8988T (cell line): ENCODE results near the gene PAPSS2.

Source experiments
- DNase-seq: peaks from one replicate; pipeline ENCODE4 v3.0.0; 2011

PAPSS2 gene

GRCh38 chr10:87753995-87754866, 94.6 kb downstream of the PAPSS2 start:
- DNase-seq, result no peak

GRCh38 chr10:87757685-87758084, 98.0 kb downstream of the PAPSS2 start:
- no peak for DNase-seq

GRCh38 chr10:87759551-87759950, 99.9 kb downstream of the PAPSS2 start:
- DNase-seq, result no peak

GRCh38 chr10:87760195-87760905, 100.7 kb downstream of the PAPSS2 start:
- DNase-seq, result no peak

GRCh38 chr10:87761153-87761552, 101.5 kb downstream of the PAPSS2 start:
- no peak for DNase-seq

GRCh38 chr10:87761892-87762291, 102.2 kb downstream of the PAPSS2 start:
- no peak for DNase-seq

GRCh38 chr10:87763086-87763861, 103.6 kb downstream of the PAPSS2 start:
- no peak for DNase-seq

GRCh38 chr10:87764072-87764934, 104.6 kb downstream of the PAPSS2 start:
- DNase-seq, result no peak

- no peak for DNase-seq
These were observed 106.1 kb downstream of the PAPSS2 start for GRCh38 chr10:87765666-87766376.

- DNase-seq, result no peak
These were observed 107.6 kb downstream of the PAPSS2 start for GRCh38 chr10:87767253-87767652.

GRCh38 chr10:87771871-87772500, 112.3 kb downstream of the PAPSS2 start:
- DNase-seq, result no peak

GRCh38 chr10:87775766-87776165, 116.1 kb downstream of the PAPSS2 start:
- DNase-seq, result no peak

GRCh38 chr10:87776328-87776727, 116.7 kb downstream of the PAPSS2 start:
- no peak for DNase-seq

- DNase-seq, result no peak
These were observed 121.9 kb downstream of the PAPSS2 start for GRCh38 chr10:87781545-87781944.

- no peak for DNase-seq
These were observed 123.0 kb downstream of the PAPSS2 start for GRCh38 chr10:87782721-87783120.

GRCh38 chr10:87786421-87786820, 126.7 kb downstream of the PAPSS2 start:
- DNase-seq, result no peak

- DNase-seq, result no peak
These were observed 130.5 kb downstream of the PAPSS2 start for GRCh38 chr10:87790185-87790584.

- DNase-seq, result no peak
These were observed 134.6 kb downstream of the PAPSS2 start for GRCh38 chr10:87794285-87794684.
